OCI-LY3 (cell line): ENCODE data around the gene COL12A1.

ENCODE experiments used
- CTCF ChIP-seq: fragments of 200-600, 300-600 bp; sonication (generic); IDR thresholded peaks from 2 replicates; pipeline ENCODE4 v1.5.1; 2014; ENCODE audit warnings: antibody characterized with exemption, low read length, low read depth
- EZH2phosphoT487 ChIP-seq: fragments of 200-600 bp; shearing (Covaris generic); IDR thresholded peaks from 2 replicates; pipeline ENCODE4 v1.6.1; 2018; ENCODE audit warnings: antibody characterized with exemption, mixed run types, low read depth

GRCh38 chr6:75158176-75158575, 47.7 kb downstream of the COL12A1 start:
- TF ChIP-seq CTCF (no peak), EZH2phosphoT487 (no peak)
